ENCODE results near the gene KRT86.

Gene KRT86

GRCh38 chr12:52356762-52357580 is 82.5 kb downstream of the KRT86 start:
- DNase-seq (ENCODE audit: low read depth): no peak
